Coronary artery (tissue), 2 donors: ENCODE measurements around the gene SETX.

Experiments used
- DNase-seq: peaks from one replicate; pipeline ENCODE4 v3.0.0-alpha.2; 2017; ENCODE audit warnings: low spot score
- H3K27ac ChIP-seq, 2 donors: fragments of 200-600 bp; sonication (generic); one replicate each; pipeline ENCODE4 v1.5.1; 2016 to 2019
- H3K4me3 ChIP-seq: fragments of 200-600 bp; sonication (generic); 2 replicates; pipeline ENCODE4 v1.5.1; 2016; ENCODE audit warnings: mild to moderate bottlenecking, moderate library complexity
- CTCF ChIP-seq: fragments of 200-600 bp; sonication (generic); IDR thresholded peaks from one replicate; pipeline ENCODE4 v1.5.1; 2019; ENCODE audit warnings: antibody characterized with exemption

Gene SETX

GRCh38 chr9:132266017-132266416 lies 88.8 kb downstream of the SETX start:
- Histone ChIP-seq H3K4me3 (no peak overlapping the region), H3K27ac (no peak overlapping the region)
- DNase-seq, result no peak
- no peak for TF ChIP-seq CTCF

- DNase-seq, result no peak
- H3K27ac ChIP-seq, result no peak overlapping the region
- TF ChIP-seq CTCF, result no peak
Observed at GRCh38 chr9:132260846-132261245, 93.9 kb downstream of the SETX start.

GRCh38 chr9:132250324-132251262 lies 104.2 kb downstream of the SETX start:
- H3K4me3 ChIP-seq, result no peak overlapping the region
- DNase-seq, result no peak
- TF ChIP-seq CTCF, result no peak
- no peak overlapping the region for H3K27ac ChIP-seq

More at GRCh38 chr9:132260846-132261245, 93.9 kb downstream of the SETX start:
- no peak overlapping the region for H3K4me3 ChIP-seq

- Histone ChIP-seq H3K4me3 (no peak overlapping the region), H3K27ac (no peak overlapping the region)
- DNase-seq, result no peak
- TF ChIP-seq CTCF, result no peak
Observed at GRCh38 chr9:132249690-132250089, 105.1 kb downstream of the SETX start.

GRCh38 chr9:132249123-132249522 lies 105.7 kb downstream of the SETX start:
- Histone ChIP-seq H3K4me3 (no peak overlapping the region), H3K27ac (no peak overlapping the region)
- DNase-seq, result no peak
- no peak for TF ChIP-seq CTCF

GRCh38 chr9:132247942-132248341 lies 106.8 kb downstream of the SETX start:
- no peak for TF ChIP-seq CTCF
- no peak for DNase-seq
- Histone ChIP-seq H3K4me3 (no peak overlapping the region), H3K27ac (no peak overlapping the region)

GRCh38 chr9:132245465-132245864 lies 109.3 kb downstream of the SETX start:
- Histone ChIP-seq H3K4me3 (no peak overlapping the region), H3K27ac (no peak overlapping the region)
- DNase-seq, result no peak
- no peak for TF ChIP-seq CTCF
